Activated T-helper 9 cell treated with anti-CD3 and anti-CD28 coated beads, Interleukin-2, amount 50 U/mL, for 16 hours (primary cell): ENCODE results near the gene CD79B.
"Not testable (repeated sequence)": the region's sequence is repeated elsewhere in the genome, so short reads cannot be mapped to it uniquely, and the experiment has no call there.

Experiments used
- DNase-seq: peaks from one replicate; pipeline ENCODE4 v3.0.0-alpha.2; 2020; ENCODE audit warnings: low read depth

CD79B gene

DNA sequence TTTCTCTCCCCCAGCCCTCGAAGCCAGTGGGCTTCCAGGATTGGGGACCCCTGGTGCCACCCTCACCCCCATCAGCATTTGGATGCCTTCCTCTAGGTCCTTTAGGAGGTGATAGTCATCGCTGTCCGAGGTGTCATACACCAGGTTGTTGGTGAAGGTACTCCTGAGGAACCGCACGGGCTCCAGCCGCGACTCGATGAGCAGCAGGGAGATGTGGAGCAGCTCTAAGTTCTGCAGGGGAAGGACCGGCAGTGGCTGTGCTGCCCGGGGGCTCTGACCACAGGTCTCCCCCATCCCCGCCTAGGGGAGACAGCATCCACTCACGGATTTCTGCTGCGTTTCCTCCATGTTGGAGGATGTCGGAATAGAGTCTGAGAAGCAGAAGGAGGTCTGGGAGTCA is 22.0 kb downstream of the CD79B start:
- no peak for DNase-seq

DNA sequence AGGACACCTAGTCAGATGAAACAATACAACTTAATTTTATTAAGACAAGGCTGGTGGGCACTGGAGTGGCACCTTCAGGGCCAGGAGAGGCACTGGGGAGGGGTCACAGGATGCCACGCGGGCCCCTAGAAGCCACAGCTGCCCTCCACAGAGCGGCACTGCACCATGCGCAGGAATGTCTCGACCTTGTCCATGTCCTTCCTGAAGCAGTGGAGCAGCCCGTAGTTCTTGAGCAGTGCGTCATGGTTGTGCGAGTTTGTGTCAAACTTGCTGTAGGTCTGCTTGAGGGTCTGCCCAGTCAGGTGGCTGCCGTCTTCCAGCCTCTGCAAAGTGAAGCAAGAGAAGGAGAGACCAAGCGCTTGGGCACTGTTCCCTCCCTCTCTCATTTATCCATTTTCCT is 22.5 kb downstream of the CD79B start:
- not testable (repeated sequence) for DNase-seq

DNA sequence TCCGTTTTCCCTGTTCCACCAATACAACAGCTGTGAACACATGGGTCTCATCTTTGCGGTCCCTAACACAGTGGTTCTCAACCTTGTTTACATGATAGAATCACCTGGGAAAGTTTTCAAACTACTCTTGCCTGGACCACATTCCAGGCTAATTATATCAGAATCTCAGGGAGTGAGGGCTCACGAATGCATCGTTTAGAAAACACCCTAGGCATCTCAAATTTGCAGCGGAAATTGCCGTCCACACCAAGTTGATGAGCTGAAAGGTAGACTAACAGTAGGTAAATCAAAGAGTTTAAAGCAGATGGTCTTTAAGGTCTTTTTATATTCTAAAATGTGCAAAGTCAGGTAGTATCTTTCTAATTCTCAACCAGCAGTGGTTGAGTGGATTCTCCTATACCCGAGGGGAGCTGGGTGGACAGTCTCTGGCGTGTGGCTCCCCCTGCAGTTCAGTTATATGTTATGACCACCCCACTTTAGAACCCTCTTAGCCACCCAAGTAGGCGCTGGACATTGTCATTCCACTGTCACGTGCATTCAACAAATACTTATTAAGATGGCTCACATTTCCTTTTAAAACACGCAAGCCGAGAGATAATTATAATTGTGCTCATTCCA is 24.9 kb downstream of the CD79B start:
- not testable (repeated sequence) for DNase-seq

GRCh38 chr17:63904796-63905195 is 27.3 kb downstream of the CD79B start:
- DNase-seq = not testable (repeated sequence)

- DNase-seq = not testable (repeated sequence)
Observed at GRCh38 chr17:63903787-63904201, 28.3 kb downstream of the CD79B start.

GRCh38 chr17:63901971-63902370 is 30.2 kb downstream of the CD79B start:
- not testable (repeated sequence) for DNase-seq

GRCh38 chr17:63898899-63899798 is 33.0 kb downstream of the CD79B start:
- peak; percentile 36 for DNase-seq

DNA sequence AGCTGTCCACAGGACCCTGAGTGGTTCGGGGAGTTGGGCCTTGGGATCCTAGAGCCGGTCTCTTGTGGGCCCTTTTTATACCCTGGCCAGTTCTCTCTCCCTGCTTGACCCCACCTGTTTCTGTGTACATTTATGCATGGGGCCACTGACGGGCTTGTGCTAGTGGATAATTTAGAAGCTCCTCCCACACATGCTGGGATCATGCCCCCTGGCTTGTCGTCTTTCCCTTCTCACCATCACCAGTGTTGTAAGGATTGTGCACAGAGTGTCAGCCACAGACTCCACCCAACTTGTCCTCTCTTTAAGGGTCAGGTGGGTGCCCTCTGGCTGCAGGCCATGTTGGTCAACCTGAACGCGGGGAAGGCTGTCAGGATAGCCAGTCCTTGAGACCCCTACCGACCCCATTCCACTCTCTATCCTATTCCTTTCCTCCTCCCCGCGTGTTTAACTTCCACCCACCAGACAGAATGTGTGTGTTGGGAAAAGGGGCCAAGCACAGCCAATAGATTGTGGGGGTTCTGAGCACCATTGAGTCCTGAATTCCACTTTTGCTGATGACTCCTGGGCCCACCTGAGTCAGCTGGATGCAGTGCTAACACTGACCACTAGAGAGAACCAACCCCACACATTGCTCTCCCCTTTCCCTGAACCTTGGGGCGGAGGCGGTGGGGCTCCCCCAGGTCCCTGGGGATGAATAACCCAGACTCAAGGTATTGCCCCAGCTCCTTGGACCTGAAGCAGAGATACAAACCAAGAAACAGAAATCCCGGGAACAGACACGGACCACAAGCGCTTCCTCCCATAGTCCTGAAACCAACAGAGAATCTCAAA is 35.4 kb downstream of the CD79B start, which contains the start of gene CSH1:
TSS of gene CSH1 (minus strand) at position 51 of the 831 bp plus-strand sequence. CDS start 63 bp downstream, outside the sequence.
- not testable (repeated sequence) for DNase-seq

GRCh38 chr17:63894821-63895220 is 37.3 kb downstream of the CD79B start:
- DNase-seq = not testable (repeated sequence)

GRCh38 chr17:63894021-63894420 is 38.1 kb downstream of the CD79B start:
- DNase-seq = not testable (repeated sequence)

GRCh38 chr17:63892316-63893037 is 39.7 kb downstream of the CD79B start:
- DNase-seq = not testable (repeated sequence)

DNA sequence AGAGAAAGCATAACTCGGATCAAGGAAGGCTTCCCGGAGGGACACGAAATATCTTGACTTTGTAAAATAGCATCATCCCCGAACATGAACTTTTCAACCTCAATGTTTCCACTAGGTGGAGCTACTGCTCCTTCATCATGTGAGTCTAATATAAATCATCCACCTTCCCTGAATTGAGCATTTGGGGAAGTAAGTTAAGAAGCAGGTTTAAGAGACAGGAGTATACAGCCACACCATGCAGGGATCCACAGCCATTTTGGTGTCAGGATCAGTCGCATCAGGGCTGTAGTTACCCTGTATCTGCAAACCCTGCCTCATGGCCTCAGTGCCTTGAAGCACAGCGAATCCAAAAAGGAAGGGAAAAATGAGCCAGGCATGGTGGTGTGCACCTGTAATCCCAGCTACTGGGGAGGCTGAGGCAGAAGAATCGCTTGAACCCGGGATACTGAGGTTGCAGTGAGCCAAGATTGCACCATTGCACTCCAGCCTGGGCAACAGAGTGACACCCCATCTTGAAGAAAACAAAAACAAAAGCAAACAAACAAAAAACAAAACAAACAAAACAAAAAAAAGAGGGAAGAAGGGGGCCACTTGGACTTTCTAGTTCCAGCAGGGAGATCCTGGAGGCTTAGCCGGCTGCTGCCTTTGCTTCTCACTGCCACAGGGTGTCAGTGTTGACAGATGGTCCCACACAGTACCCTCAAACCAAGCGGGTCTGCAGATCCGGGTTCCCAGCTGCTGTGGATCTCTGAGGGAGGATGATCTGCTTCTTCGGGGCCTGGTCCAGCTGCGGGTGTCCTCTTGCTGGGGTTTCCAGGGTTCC is 42.9 kb downstream of the CD79B start:
- DNase-seq = not testable (repeated sequence)

GRCh38 chr17:63885119-63885518 is 47.0 kb downstream of the CD79B start:
- DNase-seq = not testable (repeated sequence)

GRCh38 chr17:63882626-63883126 is 49.5 kb downstream of the CD79B start:
- not testable (repeated sequence) for DNase-seq

- DNase-seq = peak; percentile 29
Observed at GRCh38 chr17:63881935-63882601, 50.1 kb downstream of the CD79B start, which contains the start of gene GH2. Gene GH2, minus strand, starts transcription at chr17:63881944. Its CDS starts 143 bp downstream, at chr17:63881801.

DNA sequence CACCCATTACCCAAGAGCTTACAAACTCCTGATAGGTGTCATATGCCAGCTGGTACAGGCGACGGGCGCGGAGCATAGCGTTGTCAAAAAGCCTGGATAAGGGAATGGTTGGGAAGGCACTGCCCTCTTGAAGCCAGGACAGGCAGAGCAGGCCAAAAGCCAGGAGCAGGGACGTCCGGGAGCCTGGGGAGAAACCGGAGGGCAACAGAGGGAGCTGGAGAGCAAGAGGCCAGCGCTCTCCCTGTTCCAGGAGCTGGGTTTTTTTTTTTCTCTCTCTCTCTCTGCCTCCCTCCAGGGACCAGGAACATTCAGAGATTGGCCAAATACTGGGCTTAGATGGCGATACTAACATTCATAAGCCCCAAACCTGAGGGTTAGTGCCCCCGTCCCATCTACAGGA is 50.8 kb downstream of the CD79B start:
- DNase-seq = not testable (repeated sequence)

DNA sequence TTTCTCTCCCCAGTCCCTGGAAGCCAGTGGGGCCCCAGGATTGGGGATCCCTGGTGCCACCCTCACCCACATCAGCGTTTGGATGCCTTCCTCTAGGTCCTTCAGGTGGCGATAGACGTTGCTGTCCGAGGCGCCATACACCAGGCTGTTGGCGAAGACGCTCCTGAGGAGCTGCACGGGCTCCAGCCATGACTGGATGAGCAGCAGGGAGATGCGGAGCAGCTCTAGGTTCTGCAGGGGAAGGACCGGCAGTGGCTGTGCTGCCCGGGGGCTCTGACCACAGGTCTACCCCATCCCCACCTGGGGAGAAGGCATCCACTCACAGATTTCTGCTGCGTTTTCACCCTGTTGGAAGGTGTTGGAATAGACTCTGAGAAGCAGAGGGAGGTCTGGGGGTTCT is 51.4 kb downstream of the CD79B start:
- DNase-seq = no peak
